SK-N-SH (cell line): ENCODE results near the gene DDX39B. TPM values are rescaled to one million over a fixed set of nuclear protein-coding genes. Genes with fewer than 3 reads are reported as not detected.

Experiments
- CTCF ChIA-PET: fragments of 300-600, 350-600 bp; formaldehyde crosslinking; extraction: SDS; loops from one replicate; lab custom pipeline; 2021; lab: Yijun Ruan, JAX
- POLR2A ChIA-PET: fragments of 350-600 bp; sonication (Branson Sonifier 250); formaldehyde crosslinking; extraction: SDS; loops from one replicate; lab custom pipeline; 2020; ENCODE audit warnings: antibody characterized with exemption, inconsistent platforms; lab: Yijun Ruan, JAX
- DNase-seq: peaks from one replicate; pipeline ENCODE4 v3.0.0; 2012
- H2AFZ ChIP-seq: fragments of 200-600 bp; sonication (generic); 2 replicates; pipeline ENCODE4 v1.8.1; 2016; ENCODE audit warnings: antibody characterized with exemption, mild to moderate bottlenecking, low read depth
- H3F3A ChIP-seq: fragments of 200-600 bp; sonication (generic); replicated peaks from 2 replicates; pipeline ENCODE3; 2016; ENCODE audit warnings: antibody characterized with exemption, mild to moderate bottlenecking; ENCODE audit not compliant: insufficient read depth
- H3K27ac ChIP-seq, 2 experiments: fragments of 200-500 bp in 1 of 2; fragments of 200-600 bp in 1 of 2; sonication (Bioruptor generic) in 1 of 2; sonication (generic), shearing (Covaris generic) in 1 of 2; 2 replicates each; pipeline versions ENCODE4 v1.5.1 to v1.6.1; 2014 to 2016; ENCODE audit warnings: low read depth in 2 of 2, inconsistent platforms in 1 of 2, low read length in 1 of 2, mild to moderate bottlenecking in 1 of 2, mixed read lengths in 1 of 2
- H3K27me3 ChIP-seq: fragments of 200-600 bp; sonication (generic), shearing (Covaris generic); 2 replicates; pipeline ENCODE4 v1.6.1; 2016; ENCODE audit warnings: mixed run types; ENCODE audit not compliant: insufficient read depth
- H3K36me3 ChIP-seq, 2 experiments: fragments of 200-500 bp in 1 of 2; fragments of 200-600 bp in 1 of 2; sonication (Bioruptor generic) in 1 of 2; sonication (generic) in 1 of 2; replicated peaks in 1 of 2; 2 replicates each; pipeline versions ENCODE3 to v1.5.1; 2014 to 2016; ENCODE audit warnings: low read length in 1 of 2, mild to moderate bottlenecking in 1 of 2; ENCODE audit not compliant: insufficient read depth in 2 of 2, control insufficient read depth in 1 of 2
- H3K4me1 ChIP-seq, 2 experiments: fragments of 200-500 bp in 1 of 2; fragments of 200-600 bp in 1 of 2; sonication (Bioruptor generic) in 1 of 2; sonication (generic), shearing (Covaris generic) in 1 of 2; 2 replicates each; pipeline versions ENCODE4 v1.5.1 to v1.6.1; 2014 to 2016; ENCODE audit warnings: low read depth in 1 of 2, low read length in 1 of 2, mixed run types in 1 of 2; ENCODE audit not compliant: insufficient read depth in 2 of 2, control insufficient read depth in 1 of 2
- H3K4me2 ChIP-seq: fragments of 200-600 bp; sonication (generic), shearing (Covaris generic); 2 replicates; pipeline ENCODE4 v1.6.1; 2017; ENCODE audit warnings: mixed run types
- H3K4me3 ChIP-seq, 2 experiments: fragments of 200-500 bp in 1 of 2; fragments of 200-600 bp in 1 of 2; sonication (Bioruptor generic) in 1 of 2; sonication (generic), shearing (Covaris generic) in 1 of 2; 2 replicates each; pipeline versions ENCODE4 v1.5.1 to v1.8.1; 2014 to 2016; ENCODE audit warnings: low read depth in 2 of 2, inconsistent platforms in 1 of 2, low read length in 1 of 2, mild to moderate bottlenecking in 1 of 2, mixed read lengths in 1 of 2, moderate library complexity in 1 of 2
- H3K79me2 ChIP-seq: fragments of 200-600 bp; sonication (generic); 2 replicates; pipeline ENCODE4 v1.8.1; 2017; ENCODE audit warnings: mild to moderate bottlenecking; ENCODE audit not compliant: insufficient read depth
- H3K9ac ChIP-seq: fragments of 200-600 bp; sonication (generic); 2 replicates; pipeline ENCODE4 v1.6.1; 2017; ENCODE audit warnings: mixed run types
- H3K9me2 ChIP-seq: fragments of 200-600 bp; sonication (generic); 2 replicates; pipeline ENCODE4 v1.6.1; 2017; ENCODE audit warnings: mixed run types
- H3K9me3 ChIP-seq: fragments of 200-600 bp; sonication (generic); 2 replicates; pipeline ENCODE4 v1.6.1; 2017; ENCODE audit warnings: mixed run types, mild to moderate bottlenecking, moderate library complexity
- H4K20me1 ChIP-seq: fragments of 200-600 bp; sonication (generic); 2 replicates; pipeline ENCODE4 v1.6.1; 2017; ENCODE audit warnings: mild to moderate bottlenecking, mixed run types; ENCODE audit not compliant: insufficient read depth
- CTCF ChIP-seq: fragments of 200-600 bp; sonication (generic); IDR thresholded peaks from 2 replicates; pipeline ENCODE4 v1.6.1; 2017; ENCODE audit warnings: antibody characterized with exemption, mild to moderate bottlenecking, moderate library complexity
- ELF1 ChIP-seq: IDR thresholded peaks from 2 replicates; pipeline ENCODE4 v1.4.0; 2012
- EZH2phosphoT487 ChIP-seq: fragments of 200-600 bp; sonication (generic); IDR thresholded peaks from 2 replicates; pipeline ENCODE4 v1.6.1; 2017; ENCODE audit warnings: low read depth, mixed run types, mild to moderate bottlenecking, antibody characterized with exemption, moderate library complexity, borderline replicate concordance
- FOSL2 ChIP-seq: IDR thresholded peaks from 2 replicates; pipeline ENCODE4 v1.4.0; 2012; ENCODE audit warnings: low read depth, mild to moderate bottlenecking, moderate library complexity, borderline replicate concordance
- FOXJ3 ChIP-seq: sonication (generic); formaldehyde crosslinking; IDR thresholded peaks from 2 replicates; pipeline ENCODE4 v1.5.1; 2020; ENCODE audit warnings: mild to moderate bottlenecking, missing genetic modification reagents
- FOXM1 ChIP-seq: IDR thresholded peaks from 2 replicates; pipeline ENCODE4 v1.4.0; 2012; ENCODE audit warnings: low read depth, mild to moderate bottlenecking
- IRF3 ChIP-seq: fragments of 150-350 bp; IDR thresholded peaks from 2 replicates; pipeline ENCODE4 v1.6.1; 2016; ENCODE audit warnings: mild to moderate bottlenecking, low read depth, low read length
- MAX ChIP-seq: IDR thresholded peaks from 2 replicates; pipeline ENCODE4 v1.4.0; 2012; ENCODE audit warnings: low read depth
- MEF2A ChIP-seq: IDR thresholded peaks from 2 replicates; pipeline ENCODE4 v1.4.0; 2012; ENCODE audit warnings: low read depth, borderline replicate concordance
- MXI1 ChIP-seq: IDR thresholded peaks from 2 replicates; pipeline ENCODE4 v1.6.1; 2012; ENCODE audit warnings: mild to moderate bottlenecking, low read depth, low read length, improper control_type of control experiment
- NRF1 ChIP-seq: IDR thresholded peaks from 2 replicates; pipeline ENCODE4 v1.6.1; 2012; ENCODE audit warnings: low read depth, mild to moderate bottlenecking, low read length
- PBX3 ChIP-seq: IDR thresholded peaks from 2 replicates; pipeline ENCODE4; 2012
- RCOR1 ChIP-seq: fragments of 150-350 bp; IDR thresholded peaks from 2 replicates; pipeline ENCODE4 v1.6.1; 2017; ENCODE audit warnings: antibody characterized with exemption, low read length
- REST ChIP-seq: IDR thresholded peaks from 2 replicates; pipeline ENCODE4 v1.6.1; 2012; ENCODE audit warnings: mild to moderate bottlenecking, low read depth, low read length, moderate library complexity
- RFX5 ChIP-seq: IDR thresholded peaks from 2 replicates; pipeline ENCODE4 v1.6.1; 2012; ENCODE audit warnings: mild to moderate bottlenecking, improper control_type of control experiment, low read length
- RXRA ChIP-seq: IDR thresholded peaks from 2 replicates; pipeline ENCODE4 v1.4.0; 2012; ENCODE audit warnings: low read depth, mild to moderate bottlenecking, borderline replicate concordance
- SIN3A ChIP-seq: IDR thresholded peaks from 2 replicates; pipeline ENCODE4 v1.6.1; 2012; ENCODE audit warnings: low read depth, mild to moderate bottlenecking, low read length, moderate library complexity, borderline replicate concordance
- SMC3 ChIP-seq: IDR thresholded peaks from 2 replicates; pipeline ENCODE4 v1.6.1; 2012; ENCODE audit warnings: low read depth, low read length, improper control_type of control experiment
- TAF1 ChIP-seq: IDR thresholded peaks from 2 replicates; pipeline ENCODE4 v1.6.1; 2012; ENCODE audit warnings: low read depth, mild to moderate bottlenecking, low read length, moderate library complexity, borderline replicate concordance
- TCF12 ChIP-seq: IDR thresholded peaks from 2 replicates; pipeline ENCODE4 v1.4.0; 2012
- TEAD4 ChIP-seq: IDR thresholded peaks from 2 replicates; pipeline ENCODE4 v1.4.0; 2012; ENCODE audit warnings: mild to moderate bottlenecking, borderline replicate concordance; ENCODE audit not compliant: insufficient read depth
- USF1 ChIP-seq: IDR thresholded peaks from 2 replicates; pipeline ENCODE4 v1.4.0; 2012; ENCODE audit warnings: low read depth, borderline replicate concordance
- USF2 ChIP-seq: fragments of 150-350 bp; IDR thresholded peaks from 2 replicates; pipeline ENCODE4 v1.6.1; 2017; ENCODE audit warnings: antibody characterized with exemption, low read length, low read depth, borderline replicate concordance
- WGBS: methylation state at CpG from one replicate; pipeline ENCODE4 v1.1.6; 2017; ENCODE audit warnings: low lambda C conversion rate; 5-methylcytosine and 5-hydroxymethylcytosine counted together
- polyA plus RNA-seq, 3 experiments: library from polyadenylated mRNA; depleted of rRNA; stranded (reverse); fragments of >200 nt; gene quantifications; 2 replicates each; pipeline ENCODE4 v1.2.3, GENCODE V29; 2012

The DDX39B gene
- polyA plus RNA-seq, 1 of the 3 experiments (the other 2 are of a cell fraction): 502 TPM

- Histone ChIP-seq H2AFZ (peak within 1 kb of the TSS; percentile 87), H3K9ac (peak within 1 kb of the TSS; percentile 88), H3K4me3 (peak within 1 kb of the TSS; percentile 52 to 77), H4K20me1 (no peaks in the 10 kb centered on the region), H3K4me1 (peaks cover 8 to 11% of the 10 kb centered on the region in 2 experiments; a peak in 3 of 4 replicates), H3K9me2 (no peaks in the 10 kb centered on the region), H3F3A (peaks cover 18% of the 10 kb centered on the region), H3K27me3 (no peaks in the 10 kb centered on the region), H3K9me3 (no peaks in the 10 kb centered on the region), H3K79me2 (peaks cover 50% of the 10 kb centered on the region), H3K4me2 (peak within 1 kb of the TSS; percentile 92), H3K27ac (peak within 1 kb of the TSS; percentile 68 to 74), H3K36me3 (peaks cover 5 to 19% of the 10 kb centered on the region in 2 experiments)
- DNase-seq: peak; percentile 78
- ChIA-PET POLR2A (interaction anchor here (0.7 to 2.4 kb wide), 6 partner anchors 8 to 1425 kb away, joined by 3 to 18 read pairs (median 4); partner anchors contain the start of gene DDAH2), CTCF (interaction anchor here (0.5 to 11.9 kb wide), 39 partner anchors 9 to 644 kb away, joined by 3 to 301 read pairs (median 4); partner anchors contain the start of genes DXO, EHMT2, GPANK1 and LST1)
- 11% methylated on average over 11 of the region's 11 CpGs for WGBS
- TF ChIP-seq IRF3 (no peak), MXI1 (peak; percentile 90), EZH2phosphoT487 (no peak), FOXM1 (no peak), RXRA (no peak), ELF1 (no peak), FOSL2 (no peak), SMC3 (peak; percentile 89), TEAD4 (no peak), RFX5 (no peak; the same call in 1 of the 2 replicates), RCOR1 (peak; percentile 72), CTCF (peak; percentile 98), SIN3A (peak; percentile 79; the same call in 1 of the 2 replicates), USF2 (0 out of 2 replicates have a peak, but pooled peaks have one; percentile 26), TCF12 (peak; percentile 27; the same call in 1 of the 2 replicates), USF1 (no peak), TAF1 (peak; percentile 33), FOXJ3 (CRISPR knock-in tag) (no peak), PBX3 (peak; percentile 67), MEF2A (no peak), MAX (peak; percentile 72), REST (no peak), NRF1 (no peak)
Observed at GRCh38 chr6:31546339-31546957, 4.6 kb upstream of the DDX39B start, which contains the start of gene ATP6V1G2. ATP6V1G2 (minus strand) TSS chr6:31546608; CDS start chr6:31546559, 49 bp downstream.
